CD4-positive, alpha-beta T cell treated with Interferon alpha-2 for 1 hour (primary cell): ENCODE results near the gene CD300LF.

ENCODE experiments used
- DNase-seq, 2 donors: peaks; one replicate each; pipeline ENCODE4 v3.0.0-alpha.2; 2020 to 2022

CD300LF gene

GRCh38 chr17:74712756-74713155 lies at the start of gene CD300LF:
CD300LF (minus strand) TSS chr17:74712923; CDS start chr17:74712866, 57 bp downstream.
- DNase-seq = peak in 1 of 2 donors; percentile 59

DNA sequence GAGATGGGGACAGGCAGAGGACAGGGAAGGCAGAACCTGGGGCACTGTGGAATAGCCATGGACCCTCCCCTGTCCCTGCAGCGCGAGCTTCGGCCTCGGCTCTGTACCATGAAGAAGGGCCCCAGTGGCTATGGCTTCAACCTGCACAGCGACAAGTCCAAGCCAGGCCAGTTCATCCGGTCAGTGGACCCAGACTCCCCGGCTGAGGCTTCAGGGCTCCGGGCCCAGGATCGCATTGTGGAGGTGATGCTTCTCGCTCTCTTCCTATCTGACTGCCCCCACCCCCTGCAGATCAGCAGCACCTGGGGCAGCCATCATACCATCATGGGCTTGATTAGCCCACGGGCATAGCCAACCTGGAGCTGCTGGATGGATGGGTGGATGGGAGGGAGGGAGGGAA lies 49.2 kb upstream of the CD300LF start:
- DNase-seq = no peak

GRCh38 chr17:74761419-74761818 lies 48.7 kb upstream of the CD300LF start:
- DNase-seq = no peak

GRCh38 chr17:74760404-74761105 lies 47.8 kb upstream of the CD300LF start:
- DNase-seq = no peak

- no peak for DNase-seq
Observed at GRCh38 chr17:74759941-74760340, 47.2 kb upstream of the CD300LF start.

DNA sequence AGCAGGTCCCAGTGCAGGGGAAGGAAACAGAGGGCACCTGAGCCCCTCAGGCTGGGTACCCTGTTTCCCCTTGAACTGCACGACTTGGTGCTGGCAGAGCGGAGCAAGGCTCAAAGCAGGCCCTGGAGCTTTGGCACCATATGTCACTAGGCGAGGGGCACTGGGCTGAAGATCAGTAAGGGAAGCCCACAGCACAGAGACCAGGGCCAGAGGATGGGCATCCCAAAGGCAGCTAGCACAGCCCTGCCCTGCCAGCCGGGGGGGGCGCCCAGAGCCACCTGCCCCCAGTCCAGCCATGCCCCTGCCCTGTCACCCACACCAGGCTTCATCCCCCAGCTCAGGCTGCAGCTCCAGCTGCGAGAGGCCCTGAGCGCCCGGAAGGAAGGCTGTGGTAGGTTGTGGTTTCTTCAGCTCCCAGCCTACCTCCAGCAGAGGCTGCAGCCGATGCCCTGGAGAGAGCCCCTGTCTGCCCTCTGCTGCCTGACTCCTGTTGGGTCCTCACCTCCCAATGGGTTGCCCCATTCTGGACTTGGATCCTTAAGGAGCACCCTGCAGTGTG lies 46.6 kb upstream of the CD300LF start:
- DNase-seq = peak; percentile 53 to 66

DNA sequence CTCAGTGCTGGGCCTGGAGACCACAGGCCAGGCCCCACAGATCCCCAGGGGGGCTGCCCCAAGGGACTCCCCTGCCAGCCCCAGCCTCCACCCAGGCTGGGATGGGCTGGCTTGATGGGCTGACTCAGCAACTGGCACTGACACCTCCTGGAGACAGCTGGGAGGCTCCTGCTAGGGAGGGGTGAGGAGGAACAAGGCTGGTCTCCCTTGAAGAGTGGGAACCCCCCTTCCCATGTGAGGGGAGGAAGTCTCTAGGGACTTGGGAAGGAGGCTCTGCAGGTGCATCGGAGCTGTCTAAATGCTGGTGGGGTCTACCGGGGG lies 46.1 kb upstream of the CD300LF start:
- DNase-seq = peak in 1 of 2 donors; percentile 31

- DNase-seq = no peak
Observed at GRCh38 chr17:74757931-74758847, 45.5 kb upstream of the CD300LF start.

DNA sequence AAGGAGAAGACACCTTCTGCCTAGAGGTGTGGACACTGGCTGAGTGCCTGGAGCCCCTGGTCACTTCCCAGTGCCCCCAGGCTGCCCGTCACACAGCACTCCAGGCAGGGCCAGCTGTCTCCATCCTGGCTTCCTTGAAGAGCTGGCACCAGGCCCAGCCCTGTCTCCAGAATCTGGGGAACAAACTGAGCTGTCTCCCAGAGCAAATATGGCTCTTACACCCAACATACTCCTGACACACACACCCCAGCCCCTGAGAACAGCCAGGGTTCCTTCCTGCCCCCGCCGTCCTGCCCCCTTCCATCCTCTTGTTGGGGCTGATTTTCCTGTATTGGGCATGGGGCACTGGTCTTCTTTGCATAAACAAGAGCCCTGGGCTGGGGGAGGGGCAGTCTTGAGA lies 44.8 kb upstream of the CD300LF start:
- no peak for DNase-seq

DNA sequence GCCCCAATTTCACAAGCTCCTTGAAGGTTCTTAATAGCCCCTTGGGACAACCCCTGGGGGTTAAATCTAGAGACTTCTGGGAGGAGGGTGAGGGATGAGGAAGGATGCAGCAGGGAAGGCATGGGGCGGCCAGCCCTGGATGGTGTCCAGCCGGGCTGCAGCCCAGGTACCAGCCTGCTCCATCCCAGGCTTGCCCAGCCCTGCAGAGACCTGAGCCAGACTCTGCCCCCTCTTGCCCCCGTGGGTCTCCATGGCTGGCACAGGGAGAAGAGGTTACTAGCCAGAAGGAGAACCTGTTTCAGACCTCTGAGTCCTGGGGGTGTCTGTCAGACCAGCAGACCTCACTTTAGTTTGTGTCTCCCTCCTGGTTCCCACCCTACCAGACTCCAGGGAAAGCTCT lies 44.2 kb upstream of the CD300LF start:
- no peak for DNase-seq

GRCh38 chr17:74755533-74755932 lies 42.8 kb upstream of the CD300LF start:
- DNase-seq = no peak

DNA sequence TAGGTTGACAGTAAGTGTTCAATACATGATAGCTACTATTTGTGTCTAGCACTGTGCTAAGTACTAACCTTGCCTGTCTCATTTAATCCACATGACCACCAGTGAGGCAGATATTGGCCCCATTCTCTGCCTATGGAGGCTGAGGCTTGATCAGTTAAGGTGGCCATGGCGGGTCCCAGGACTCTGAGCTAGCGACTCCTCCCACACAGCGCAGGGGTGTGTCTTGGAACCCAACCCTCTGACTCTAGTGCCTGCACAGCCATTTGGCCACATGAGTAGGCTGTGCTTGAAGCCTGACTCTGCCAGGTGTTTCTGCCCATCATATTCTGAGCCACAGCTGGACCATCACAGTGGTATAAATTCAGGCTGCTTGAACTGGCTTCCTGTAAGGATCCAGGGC lies 42.1 kb upstream of the CD300LF start:
- DNase-seq = no peak

GRCh38 chr17:74752822-74753401 lies 40.2 kb upstream of the CD300LF start:
- DNase-seq = no peak

GRCh38 chr17:74752415-74752814 lies 39.7 kb upstream of the CD300LF start:
- DNase-seq = no peak

DNA sequence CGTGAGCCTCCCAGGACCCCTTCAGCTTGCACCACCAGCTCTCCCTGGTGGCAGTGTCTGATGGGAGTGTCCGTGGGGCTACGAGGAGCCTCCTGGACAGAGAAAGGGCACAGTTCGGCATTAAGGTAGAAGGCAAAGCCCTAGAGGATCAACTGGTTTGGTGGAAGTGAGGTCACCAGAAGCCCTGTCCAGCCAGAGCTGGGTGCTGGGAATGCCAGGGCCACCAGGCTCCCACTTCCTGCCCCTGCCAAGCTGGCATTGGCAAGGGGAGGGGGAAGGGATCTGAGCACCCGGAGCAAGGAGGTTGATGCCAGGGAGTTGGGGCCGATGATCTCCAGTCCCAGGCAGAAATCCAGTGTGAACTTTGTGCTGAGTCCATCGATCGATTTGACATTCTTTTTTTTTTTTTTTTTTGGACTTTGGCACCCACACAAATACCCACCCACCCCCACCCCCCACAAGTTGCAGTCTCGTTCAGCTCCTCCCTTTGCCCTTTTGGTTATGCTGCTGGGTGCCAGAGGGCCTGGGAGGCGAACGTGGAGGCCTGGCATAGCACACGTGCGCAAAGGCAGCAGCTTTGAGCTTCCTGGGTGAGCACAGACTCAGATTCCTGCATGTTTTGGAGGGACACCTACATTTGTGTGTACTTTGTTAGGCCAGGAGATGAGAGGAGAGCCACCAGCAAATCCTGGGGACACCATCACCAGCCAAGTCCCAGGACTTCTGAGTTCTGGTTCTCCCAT lies 37.8 kb upstream of the CD300LF start:
- no peak for DNase-seq

DNA sequence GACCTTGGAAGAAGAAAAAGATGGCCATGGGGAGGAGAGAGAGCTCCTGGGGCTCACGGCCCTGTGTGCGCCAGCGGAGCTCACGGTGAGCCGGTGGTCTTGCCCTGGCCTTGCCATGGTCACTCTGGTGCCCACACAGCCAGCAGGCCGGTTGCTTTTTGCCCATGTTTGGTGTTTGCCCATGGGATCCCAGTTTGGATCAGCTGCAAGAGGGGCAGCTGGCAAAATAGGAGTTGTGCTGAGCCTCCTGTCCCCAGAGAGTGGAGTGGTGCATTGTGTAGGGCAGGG lies 37.3 kb upstream of the CD300LF start:
- DNase-seq = no peak

DNA sequence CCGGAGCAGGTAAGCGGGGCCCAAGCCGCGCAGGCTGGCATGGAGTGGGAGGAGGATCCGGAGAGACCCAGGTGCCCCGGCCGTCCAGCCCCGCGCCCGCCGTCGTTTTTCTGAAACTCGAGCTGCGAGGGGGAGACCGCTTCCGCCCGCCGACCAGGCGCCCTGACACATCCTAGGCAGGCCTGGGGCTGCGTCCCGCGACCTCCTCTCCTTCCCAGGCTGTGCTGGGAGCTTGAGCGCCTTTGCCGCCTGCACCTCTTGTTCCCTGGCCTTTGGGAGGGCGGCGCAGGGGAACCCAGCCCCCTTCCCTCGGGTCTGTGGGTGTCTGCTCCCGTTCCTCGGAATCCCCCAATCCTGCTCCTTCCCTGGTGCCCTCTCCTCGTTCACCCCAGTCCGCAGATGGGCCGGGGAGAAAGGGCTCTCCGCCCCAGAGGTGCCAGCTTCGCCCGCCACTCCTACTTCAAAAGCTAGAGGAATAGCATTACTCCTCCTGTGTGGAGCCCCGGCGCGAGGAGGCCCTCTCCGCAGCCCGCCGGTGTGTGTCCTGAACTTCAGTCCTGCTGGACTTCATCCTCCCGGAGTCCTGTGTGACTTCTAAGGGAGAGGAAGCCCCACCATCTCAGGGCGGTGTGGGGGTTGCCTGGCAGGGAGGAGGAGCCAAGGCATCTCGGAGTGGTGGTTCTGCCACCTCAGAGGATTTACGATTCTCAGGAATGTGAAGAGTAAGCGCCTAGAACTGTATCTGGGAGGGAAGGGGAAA lies 36.7 kb upstream of the CD300LF start:
- peak in 1 of 2 donors; percentile 45 for DNase-seq

- peak; percentile 94 to 96 for DNase-seq
Observed at GRCh38 chr17:74748529-74749278, 36.0 kb upstream of the CD300LF start, which contains the start of gene NHERF1. NHERF1 (plus strand) TSS chr17:74748628; CDS start chr17:74748847, 219 bp downstream.

DNA sequence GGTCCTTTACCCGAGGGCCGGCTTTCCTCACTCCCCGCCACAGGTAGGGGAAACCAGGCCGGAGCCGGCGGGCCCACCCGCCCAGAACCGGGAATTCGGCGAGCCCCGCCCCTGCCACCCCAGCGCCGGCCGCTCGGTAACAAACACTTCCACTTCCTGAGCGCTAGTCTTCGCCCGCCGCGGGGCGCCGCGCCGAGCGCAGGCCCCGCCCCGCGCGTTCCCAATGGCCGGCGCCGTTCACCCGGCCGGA lies 35.5 kb upstream of the CD300LF start:
- no peak for DNase-seq

- no peak for DNase-seq
Observed at GRCh38 chr17:74746922-74747321, 34.2 kb upstream of the CD300LF start.

- no peak for DNase-seq
Observed at GRCh38 chr17:74746376-74746775, 33.7 kb upstream of the CD300LF start.
